SK-N-SH (cell line): Measurements from ENCODE around the gene OSBPL2. TPM values are rescaled to one million over a fixed set of nuclear protein-coding genes. Genes with fewer than 3 reads are reported as not detected.

Source experiments
- CTCF ChIA-PET: fragments of 300-600, 350-600 bp; formaldehyde crosslinking; extraction: SDS; loops from one replicate; lab custom pipeline; 2021; lab: Yijun Ruan, JAX
- POLR2A ChIA-PET: fragments of 350-600 bp; sonication (Branson Sonifier 250); formaldehyde crosslinking; extraction: SDS; loops from one replicate; lab custom pipeline; 2020; ENCODE audit warnings: antibody characterized with exemption, inconsistent platforms; lab: Yijun Ruan, JAX
- DNase-seq: peaks from one replicate; pipeline ENCODE4 v3.0.0; 2012
- H2AFZ ChIP-seq: fragments of 200-600 bp; sonication (generic); 2 replicates; pipeline ENCODE4 v1.8.1; 2016; ENCODE audit warnings: antibody characterized with exemption, mild to moderate bottlenecking, low read depth
- H3F3A ChIP-seq: fragments of 200-600 bp; sonication (generic); replicated peaks from 2 replicates; pipeline ENCODE3; 2016; ENCODE audit warnings: antibody characterized with exemption, mild to moderate bottlenecking; ENCODE audit not compliant: insufficient read depth
- H3K27ac ChIP-seq, 2 experiments: fragments of 200-500 bp in 1 of 2; fragments of 200-600 bp in 1 of 2; sonication (Bioruptor generic) in 1 of 2; sonication (generic), shearing (Covaris generic) in 1 of 2; 2 replicates each; pipeline versions ENCODE4 v1.5.1 to v1.6.1; 2014 to 2016; ENCODE audit warnings: low read depth in 2 of 2, inconsistent platforms in 1 of 2, low read length in 1 of 2, mild to moderate bottlenecking in 1 of 2, mixed read lengths in 1 of 2
- H3K27me3 ChIP-seq: fragments of 200-600 bp; sonication (generic), shearing (Covaris generic); 2 replicates; pipeline ENCODE4 v1.6.1; 2016; ENCODE audit warnings: mixed run types; ENCODE audit not compliant: insufficient read depth
- H3K36me3 ChIP-seq, 2 experiments: fragments of 200-500 bp in 1 of 2; fragments of 200-600 bp in 1 of 2; sonication (Bioruptor generic) in 1 of 2; sonication (generic) in 1 of 2; replicated peaks in 1 of 2; 2 replicates each; pipeline versions ENCODE3 to v1.5.1; 2014 to 2016; ENCODE audit warnings: low read length in 1 of 2, mild to moderate bottlenecking in 1 of 2; ENCODE audit not compliant: insufficient read depth in 2 of 2, control insufficient read depth in 1 of 2
- H3K4me1 ChIP-seq, 2 experiments: fragments of 200-500 bp in 1 of 2; fragments of 200-600 bp in 1 of 2; sonication (Bioruptor generic) in 1 of 2; sonication (generic), shearing (Covaris generic) in 1 of 2; 2 replicates each; pipeline versions ENCODE4 v1.5.1 to v1.6.1; 2014 to 2016; ENCODE audit warnings: low read depth in 1 of 2, low read length in 1 of 2, mixed run types in 1 of 2; ENCODE audit not compliant: insufficient read depth in 2 of 2, control insufficient read depth in 1 of 2
- H3K4me2 ChIP-seq: fragments of 200-600 bp; sonication (generic), shearing (Covaris generic); 2 replicates; pipeline ENCODE4 v1.6.1; 2017; ENCODE audit warnings: mixed run types
- H3K4me3 ChIP-seq, 2 experiments: fragments of 200-500 bp in 1 of 2; fragments of 200-600 bp in 1 of 2; sonication (Bioruptor generic) in 1 of 2; sonication (generic), shearing (Covaris generic) in 1 of 2; 2 replicates each; pipeline versions ENCODE4 v1.5.1 to v1.8.1; 2014 to 2016; ENCODE audit warnings: low read depth in 2 of 2, inconsistent platforms in 1 of 2, low read length in 1 of 2, mild to moderate bottlenecking in 1 of 2, mixed read lengths in 1 of 2, moderate library complexity in 1 of 2
- H3K79me2 ChIP-seq: fragments of 200-600 bp; sonication (generic); 2 replicates; pipeline ENCODE4 v1.8.1; 2017; ENCODE audit warnings: mild to moderate bottlenecking; ENCODE audit not compliant: insufficient read depth
- H3K9ac ChIP-seq: fragments of 200-600 bp; sonication (generic); 2 replicates; pipeline ENCODE4 v1.6.1; 2017; ENCODE audit warnings: mixed run types
- H3K9me2 ChIP-seq: fragments of 200-600 bp; sonication (generic); 2 replicates; pipeline ENCODE4 v1.6.1; 2017; ENCODE audit warnings: mixed run types
- H3K9me3 ChIP-seq: fragments of 200-600 bp; sonication (generic); 2 replicates; pipeline ENCODE4 v1.6.1; 2017; ENCODE audit warnings: mixed run types, mild to moderate bottlenecking, moderate library complexity
- H4K20me1 ChIP-seq: fragments of 200-600 bp; sonication (generic); 2 replicates; pipeline ENCODE4 v1.6.1; 2017; ENCODE audit warnings: mild to moderate bottlenecking, mixed run types; ENCODE audit not compliant: insufficient read depth
- CTCF ChIP-seq: fragments of 200-600 bp; sonication (generic); IDR thresholded peaks from 2 replicates; pipeline ENCODE4 v1.6.1; 2017; ENCODE audit warnings: antibody characterized with exemption, mild to moderate bottlenecking, moderate library complexity
- ELF1 ChIP-seq: IDR thresholded peaks from 2 replicates; pipeline ENCODE4 v1.4.0; 2012
- EP300 ChIP-seq, 2 experiments: IDR thresholded peaks; 2 replicates each; pipeline versions ENCODE4 v1.4.0 to v1.6.1; 2012; ENCODE audit warnings: borderline replicate concordance in 1 of 2, low read depth in 1 of 2, low read length in 1 of 2
- FOSL2 ChIP-seq: IDR thresholded peaks from 2 replicates; pipeline ENCODE4 v1.4.0; 2012; ENCODE audit warnings: low read depth, mild to moderate bottlenecking, moderate library complexity, borderline replicate concordance
- FOXJ3 ChIP-seq: sonication (generic); formaldehyde crosslinking; IDR thresholded peaks from 2 replicates; pipeline ENCODE4 v1.5.1; 2020; ENCODE audit warnings: mild to moderate bottlenecking, missing genetic modification reagents
- FOXM1 ChIP-seq: IDR thresholded peaks from 2 replicates; pipeline ENCODE4 v1.4.0; 2012; ENCODE audit warnings: low read depth, mild to moderate bottlenecking
- GABPA ChIP-seq: IDR thresholded peaks from 2 replicates; pipeline ENCODE4 v1.4.0; 2012; ENCODE audit warnings: low read depth, mild to moderate bottlenecking
- IRF3 ChIP-seq: fragments of 150-350 bp; IDR thresholded peaks from 2 replicates; pipeline ENCODE4 v1.6.1; 2016; ENCODE audit warnings: mild to moderate bottlenecking, low read depth, low read length
- NRF1 ChIP-seq: IDR thresholded peaks from 2 replicates; pipeline ENCODE4 v1.6.1; 2012; ENCODE audit warnings: low read depth, mild to moderate bottlenecking, low read length
- POLR2AphosphoS5 ChIP-seq: IDR thresholded peaks from 2 replicates; pipeline ENCODE4 v1.6.1; 2012; ENCODE audit warnings: low read depth, low read length
- RXRA ChIP-seq: IDR thresholded peaks from 2 replicates; pipeline ENCODE4 v1.4.0; 2012; ENCODE audit warnings: low read depth, mild to moderate bottlenecking, borderline replicate concordance
- TAF1 ChIP-seq: IDR thresholded peaks from 2 replicates; pipeline ENCODE4 v1.6.1; 2012; ENCODE audit warnings: low read depth, mild to moderate bottlenecking, low read length, moderate library complexity, borderline replicate concordance
- TEAD4 ChIP-seq: IDR thresholded peaks from 2 replicates; pipeline ENCODE4 v1.4.0; 2012; ENCODE audit warnings: mild to moderate bottlenecking, borderline replicate concordance; ENCODE audit not compliant: insufficient read depth
- USF1 ChIP-seq: IDR thresholded peaks from 2 replicates; pipeline ENCODE4 v1.4.0; 2012; ENCODE audit warnings: low read depth, borderline replicate concordance
- ZBTB33 ChIP-seq: IDR thresholded peaks from 2 replicates; pipeline ENCODE4 v1.4.0; 2012; ENCODE audit warnings: low read depth, borderline replicate concordance
- WGBS: methylation state at CpG from one replicate; pipeline ENCODE4 v1.1.6; 2017; ENCODE audit warnings: low lambda C conversion rate; 5-methylcytosine and 5-hydroxymethylcytosine counted together
- polyA plus RNA-seq, 3 experiments: library from polyadenylated mRNA; depleted of rRNA; stranded (reverse); fragments of >200 nt; gene quantifications; 2 replicates each; pipeline ENCODE4 v1.2.3, GENCODE V29; 2012

The OSBPL2 gene
- polyA plus RNA-seq, 1 of the 3 experiments (the other 2 are of a cell fraction) = 17.7 TPM

- ChIA-PET POLR2A (no interaction called here), CTCF (no interaction called here)
- no peak for DNase-seq
- no peaks in the 10 kb centered on the region for H4K20me1 ChIP-seq
- H3K9ac ChIP-seq = no peak overlapping the region
- H3K4me1 ChIP-seq = no peaks in the 10 kb centered on the region; a peak in 1 of 4 replicates
- no peaks in the 10 kb centered on the region for H3K9me2 ChIP-seq
- H3K4me2 ChIP-seq = no peak overlapping the region
- no peaks in the 10 kb centered on the region for H3K27me3 ChIP-seq
- H3K36me3 ChIP-seq = peaks cover 8 to 26% of the 10 kb centered on the region in 2 experiments
- H2AFZ ChIP-seq = no peak overlapping the region
- no peaks in the 10 kb centered on the region for H3K79me2 ChIP-seq
- no peak overlapping the region for H3K27ac ChIP-seq
- H3K4me3 ChIP-seq = no peak overlapping the region
- 90% methylated on average over 10 of the region's 10 CpGs for WGBS
- no peaks in the 10 kb centered on the region for H3K9me3 ChIP-seq
- TF ChIP-seq TEAD4 = no peak
- TF ChIP-seq GABPA = no peak
- TF ChIP-seq ZBTB33 = no peak
- TF ChIP-seq TAF1 = no peak
- TF ChIP-seq NRF1 = no peak
- TF ChIP-seq ELF1 = no peak
- TF ChIP-seq CTCF = no peak
- TF ChIP-seq EP300 (IDR thresholded peaks at IDR 0.05; ENCODE audit: borderline replicate concordance in 1 of 2, low read depth in 1 of 2, low read length in 1 of 2) = no peak
- no peaks in the 10 kb centered on the region for H3F3A ChIP-seq
Observed at GRCh38 chr20:62275219-62275618, 36.9 kb downstream of the OSBPL2 start.

- peaks cover 9 to 38% of the 10 kb centered on the region in 2 experiments for H3K36me3 ChIP-seq
- no peak for DNase-seq
- no peak for TF ChIP-seq FOXM1
- no peak for TF ChIP-seq FOSL2
- no peak for TF ChIP-seq FOXJ3
- no peak for TF ChIP-seq POLR2AphosphoS5
- no peak for TF ChIP-seq NRF1
- no peak for TF ChIP-seq ZBTB33
- TF ChIP-seq RXRA = no peak
- TF ChIP-seq USF1 = no peak
- no peak for TF ChIP-seq GABPA
- no peak for TF ChIP-seq IRF3
Observed at GRCh38 chr20:62276439-62276838, 38.1 kb downstream of the OSBPL2 start.

More at GRCh38 chr20:62276439-62276838, 38.1 kb downstream of the OSBPL2 start:
- Histone ChIP-seq H3K4me2 (no peak overlapping the region), H3K9me3 (no peaks in the 10 kb centered on the region), H4K20me1 (no peaks in the 10 kb centered on the region), H3K79me2 (no peaks in the 10 kb centered on the region), H2AFZ (no peak overlapping the region), H3F3A (no peaks in the 10 kb centered on the region), H3K27me3 (no peaks in the 10 kb centered on the region), H3K4me3 (no peak overlapping the region), H3K4me1 (no peaks in the 10 kb centered on the region; a peak in 1 of 4 replicates), H3K27ac (no peak overlapping the region; a peak in 1 of 4 replicates), H3K9me2 (no peaks in the 10 kb centered on the region), H3K9ac (no peak overlapping the region)
- POLR2A ChIA-PET = no interaction called here
- WGBS = 81% methylated on average over 4 of the region's 6 CpGs
- CTCF ChIA-PET = no interaction called here
